GM03348 (cell line): ENCODE results near the gene CD2AP.
"Not testable (repeated sequence)": the region's sequence is repeated elsewhere in the genome, so short reads cannot be mapped to it uniquely, and the experiment has no call there.

ENCODE experiments used
- DNase-seq: peaks from one replicate; pipeline ENCODE4 v3.0.0; 2012; ENCODE audit warnings: low spot score

CD2AP gene

DNA sequence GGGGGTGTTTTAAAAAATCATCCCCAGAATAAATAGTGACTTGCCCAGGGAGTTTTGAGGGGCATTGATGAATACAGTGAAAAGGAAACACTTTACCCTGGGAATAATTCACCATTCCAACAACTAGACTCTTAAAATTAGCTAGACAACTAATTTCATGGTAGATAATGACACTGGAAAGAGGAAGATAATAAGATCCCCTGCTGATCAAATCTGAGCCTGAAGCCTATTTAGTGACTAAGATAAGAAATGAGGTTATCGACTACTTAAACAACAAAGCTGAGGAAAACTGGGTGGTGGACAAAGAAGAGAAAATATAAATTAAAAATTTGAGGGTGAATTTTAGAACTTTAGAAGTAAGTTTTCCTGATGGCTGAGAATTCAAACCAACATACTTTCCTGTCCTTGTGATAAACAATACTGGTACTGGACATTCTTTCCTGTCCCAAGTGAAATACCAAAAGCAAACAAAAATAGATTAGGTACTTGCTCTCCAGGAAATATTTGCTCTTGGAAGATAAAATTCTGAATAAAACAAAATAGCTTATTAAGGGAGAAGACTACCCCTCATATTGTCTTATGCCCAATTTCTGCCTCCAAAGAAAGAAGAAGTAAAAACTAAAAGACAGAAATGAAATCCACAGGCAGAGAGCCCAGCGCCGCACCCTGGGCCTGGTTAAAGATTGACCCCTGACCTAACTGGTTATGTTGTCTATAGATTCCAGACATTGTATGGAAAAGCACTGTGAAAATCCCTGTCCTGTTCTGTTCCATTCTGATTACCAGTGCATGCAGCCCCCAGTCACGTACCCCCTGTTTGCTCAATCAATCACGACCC, 156.8 kb downstream of the CD2AP start:
- no peak for DNase-seq

DNA sequence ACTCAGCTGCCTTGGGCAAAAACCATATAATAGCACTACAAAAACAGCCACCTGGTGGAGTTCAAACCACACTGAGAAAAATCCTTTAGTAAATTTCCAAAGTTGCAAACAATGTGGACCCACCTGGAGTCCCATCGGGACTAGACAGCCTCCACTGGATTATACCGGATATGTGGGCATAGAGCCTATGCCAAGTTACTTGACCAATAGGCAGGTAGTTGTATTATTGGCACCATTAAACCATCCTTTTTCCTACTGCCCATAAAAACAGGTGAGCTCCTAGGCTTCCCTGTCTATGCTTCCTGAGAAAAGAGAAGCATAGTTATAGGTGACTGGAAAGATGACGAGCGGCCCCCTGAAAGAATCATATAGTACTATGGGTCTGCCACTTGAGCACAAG, 169.1 kb downstream of the CD2AP start:
- no peak for DNase-seq

- no peak for DNase-seq
These were observed 169.6 kb downstream of the CD2AP start for GRCh38 chr6:47647188-47647587.

DNA sequence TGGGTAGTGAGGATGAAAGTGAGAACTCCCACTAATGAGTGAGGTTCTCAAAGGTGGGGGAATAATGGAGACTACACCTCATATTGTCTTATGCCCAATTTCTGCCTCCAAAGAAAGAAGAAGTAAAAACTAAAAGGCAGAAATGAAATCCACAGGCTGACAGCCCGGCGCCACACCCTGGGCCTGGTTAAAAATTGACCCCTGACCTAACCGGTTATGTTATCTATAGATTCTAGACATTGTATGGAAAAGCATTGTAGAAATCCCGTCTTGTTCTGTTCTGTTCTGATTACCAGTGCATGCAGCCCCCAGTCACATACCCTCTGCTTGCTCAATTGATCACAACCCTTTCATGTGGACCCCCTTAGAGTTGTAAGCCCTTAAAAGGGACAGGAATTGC, 170.0 kb downstream of the CD2AP start:
- DNase-seq: not testable (repeated sequence)

DNA sequence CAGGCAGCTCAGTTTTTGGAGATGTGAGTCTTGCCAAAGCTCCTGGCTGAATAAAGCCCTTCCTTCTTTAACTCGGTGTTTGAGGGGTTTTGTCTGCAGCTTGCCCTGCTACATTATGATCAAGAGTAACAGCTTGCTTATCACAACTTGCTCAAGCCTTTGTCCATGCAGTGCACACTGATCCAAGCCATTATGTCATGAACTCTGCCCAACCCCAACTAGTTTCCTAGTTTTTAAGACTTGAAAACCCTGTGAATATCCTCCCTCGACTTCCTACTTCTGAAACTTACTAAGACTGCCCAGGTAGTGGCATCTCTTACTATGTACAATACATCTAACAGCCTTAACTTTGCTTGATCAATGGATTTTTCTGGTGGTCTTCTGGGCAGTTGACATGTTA, 170.4 kb downstream of the CD2AP start:
- no peak for DNase-seq

DNA sequence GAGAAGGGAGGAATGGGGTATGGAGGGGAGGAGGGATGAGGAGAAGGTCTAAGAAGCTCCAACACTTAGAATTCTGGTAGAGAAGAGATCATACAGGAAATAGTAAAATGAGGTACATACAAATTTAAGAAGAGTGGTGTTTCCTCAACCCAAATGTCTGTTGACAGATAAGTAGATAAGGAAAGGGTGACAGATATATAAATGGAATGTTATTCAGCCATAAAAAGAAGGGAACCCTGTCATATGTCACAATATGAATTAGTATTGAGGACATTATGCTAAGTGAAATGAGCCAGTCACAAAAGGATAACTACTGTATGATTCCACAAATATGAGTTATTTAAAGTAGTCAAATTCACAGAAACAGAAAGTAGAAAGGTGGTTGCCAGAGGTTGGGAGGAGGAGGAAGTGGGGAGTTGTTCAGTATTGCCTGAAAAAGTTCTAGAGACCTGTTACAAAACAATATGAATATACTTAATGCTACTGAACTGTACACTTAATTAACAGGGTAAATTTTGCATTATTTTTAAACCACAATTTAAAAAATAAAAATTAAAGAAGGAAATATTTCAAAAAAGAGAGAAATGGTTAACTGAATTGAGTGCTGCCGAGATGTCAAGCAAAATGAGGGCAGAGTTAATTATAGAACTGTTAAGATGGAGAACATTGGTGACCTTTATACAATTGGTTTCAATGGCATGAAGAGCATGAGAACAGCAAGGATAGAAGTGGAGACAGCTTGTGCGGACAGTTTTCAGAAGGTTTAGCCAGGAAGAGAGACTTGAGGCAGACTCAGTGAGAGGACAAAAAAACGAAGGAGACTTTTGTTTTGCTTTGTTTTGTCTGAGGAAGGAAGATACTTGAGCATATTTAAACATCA, 173.2 kb downstream of the CD2AP start:
- no peak for DNase-seq

- DNase-seq: peak; percentile 66
These were observed 173.9 kb downstream of the CD2AP start for GRCh38 chr6:47651505-47651944.

GRCh38 chr6:47653706-47654105, 176.1 kb downstream of the CD2AP start:
- DNase-seq: no peak

GRCh38 chr6:47654255-47654654, 176.7 kb downstream of the CD2AP start:
- no peak for DNase-seq

DNA sequence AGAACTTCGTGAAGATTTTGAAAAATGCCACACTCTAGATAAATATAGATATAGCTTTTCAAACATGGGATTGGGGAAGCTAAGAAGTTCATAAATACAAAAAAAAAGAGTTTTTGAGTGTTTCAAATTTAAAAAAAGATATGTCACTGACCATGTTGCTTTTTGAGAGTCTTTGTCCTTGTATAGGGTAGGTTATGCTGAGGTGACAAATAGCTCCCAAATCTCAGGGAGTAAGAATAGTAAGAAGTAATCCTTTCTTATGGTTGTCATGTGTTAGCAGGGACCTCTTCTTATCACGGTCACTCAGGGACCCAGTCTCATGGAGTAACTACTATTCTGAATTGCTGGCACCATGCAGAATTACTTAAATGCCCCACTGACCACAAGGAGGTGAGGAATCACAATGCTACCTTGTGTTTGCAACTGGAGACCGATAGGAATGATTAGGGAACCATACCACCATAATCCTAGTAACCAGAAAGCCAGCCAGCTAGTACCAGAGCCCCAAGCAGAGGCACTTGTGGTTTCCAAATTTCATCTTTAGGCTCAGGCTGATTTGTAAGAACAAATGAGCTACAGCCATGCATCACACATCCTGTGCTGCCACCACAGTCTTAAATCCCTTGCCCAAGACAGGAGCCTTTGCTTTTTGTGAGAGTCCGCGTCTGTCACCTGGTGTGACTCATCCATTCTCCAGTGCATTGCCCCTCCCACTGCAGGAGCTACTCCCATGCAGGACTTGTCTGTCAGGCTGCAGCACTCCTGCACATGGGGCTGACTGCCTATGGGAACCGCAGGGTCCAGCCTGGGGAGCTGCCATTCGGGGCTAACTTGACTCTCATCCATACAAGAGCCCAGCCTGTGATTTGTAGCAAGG, 178.4 kb downstream of the CD2AP start:
- peak; percentile 43 for DNase-seq

- no peak for DNase-seq
These were observed 184.4 kb downstream of the CD2AP start for GRCh38 chr6:47661960-47662359.

DNA sequence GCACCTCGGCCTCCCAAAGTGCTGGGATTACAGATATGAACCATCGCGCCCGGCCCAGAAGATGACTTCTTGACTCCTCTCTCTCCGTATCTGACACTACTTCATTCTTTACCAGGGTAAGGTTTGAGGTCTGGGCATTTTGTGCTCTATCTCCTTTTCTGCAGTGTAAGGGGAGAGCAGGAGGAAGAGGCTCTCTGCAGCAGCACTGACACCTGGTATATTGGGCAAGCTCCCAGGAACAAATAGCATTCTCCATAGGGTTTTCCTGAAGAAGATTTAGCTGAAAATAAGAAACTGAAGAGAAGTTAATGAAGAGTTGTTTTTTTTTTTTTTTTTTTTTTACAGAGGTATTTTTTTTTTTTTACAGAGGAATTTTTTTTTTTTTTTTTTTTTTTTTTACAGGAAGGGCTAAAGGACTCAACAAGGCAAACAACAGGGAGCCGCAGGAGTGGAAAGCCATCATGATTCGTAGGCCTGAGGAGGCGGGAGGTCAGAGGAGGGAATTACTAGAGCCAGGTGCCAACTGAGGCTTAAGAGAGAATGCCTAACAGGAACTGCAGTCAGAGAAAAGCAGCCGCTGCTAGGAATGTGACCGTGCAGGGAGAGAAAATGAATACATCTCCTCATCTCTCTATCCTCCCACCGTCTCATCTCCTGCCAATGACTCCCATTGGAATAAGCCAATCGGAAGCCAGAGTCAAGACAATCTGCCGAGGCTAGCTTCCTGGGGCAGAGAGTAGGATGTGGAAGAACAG, 186.1 kb downstream of the CD2AP start:
- DNase-seq: no peak

DNA sequence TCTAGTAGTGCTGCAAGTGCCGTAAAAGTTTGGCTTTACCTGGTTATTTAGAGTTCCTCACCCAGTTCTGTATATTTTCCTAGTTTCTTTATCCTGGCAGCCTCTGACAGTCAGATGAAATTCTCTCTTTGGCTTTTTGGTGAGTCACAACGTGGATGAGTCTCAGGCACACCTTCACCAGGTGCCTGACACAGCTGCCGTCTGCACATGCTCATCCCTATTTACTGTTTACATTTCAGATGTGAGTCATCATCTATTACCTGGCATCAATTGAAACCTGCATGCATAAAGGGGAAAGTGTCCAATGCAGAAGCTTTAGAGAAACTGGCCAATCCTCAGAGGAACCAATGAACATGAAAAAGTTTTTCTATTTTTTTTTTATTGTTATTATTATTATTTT, 187.5 kb downstream of the CD2AP start:
- DNase-seq: no peak

DNA sequence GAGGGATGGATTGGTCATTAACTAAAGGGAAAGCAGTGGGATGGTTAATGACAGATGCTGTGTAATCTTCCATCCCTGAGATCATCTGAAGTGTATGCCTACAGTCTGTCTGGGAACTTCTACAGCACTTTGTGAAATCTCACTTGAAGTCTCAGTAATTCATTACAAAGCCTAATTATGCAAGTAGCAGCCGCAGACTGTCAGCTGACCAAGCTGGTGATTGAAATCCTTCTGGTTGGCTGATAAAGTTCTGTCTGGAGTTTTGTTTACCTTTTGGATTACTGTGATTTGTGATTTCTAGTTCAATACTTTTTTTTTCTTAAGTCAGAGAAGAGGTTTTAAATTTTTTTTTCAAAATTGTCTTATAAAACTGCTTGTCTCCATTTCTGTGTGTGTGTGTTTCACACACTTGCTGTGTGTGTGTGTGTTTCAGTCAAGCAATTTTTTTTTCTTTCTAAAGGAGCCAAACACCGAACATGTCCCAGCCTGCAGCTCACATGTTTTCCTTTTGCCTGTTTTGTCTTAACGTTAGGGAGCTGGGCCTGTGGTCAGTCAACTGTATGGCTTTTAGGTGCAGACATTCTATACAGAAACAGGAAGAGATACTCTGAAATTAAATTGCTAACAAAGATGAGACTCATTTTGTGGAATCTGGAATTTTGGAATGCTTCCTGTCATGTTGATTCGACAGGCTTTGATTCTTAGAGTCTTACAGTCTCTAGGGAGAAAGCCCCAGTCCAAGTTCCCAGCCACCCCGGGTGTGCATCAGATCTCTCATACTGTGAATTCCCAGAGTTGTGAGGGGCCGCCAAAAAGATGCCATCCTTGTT, 192.3 kb downstream of the CD2AP start:
- DNase-seq: peak; percentile 35

- no peak for DNase-seq
These were observed 193.3 kb downstream of the CD2AP start for GRCh38 chr6:47670851-47671250.

- no peak for DNase-seq
These were observed 194.2 kb downstream of the CD2AP start for GRCh38 chr6:47671777-47672176.

- DNase-seq: no peak
These were observed 195.2 kb downstream of the CD2AP start for GRCh38 chr6:47672816-47673215.

DNA sequence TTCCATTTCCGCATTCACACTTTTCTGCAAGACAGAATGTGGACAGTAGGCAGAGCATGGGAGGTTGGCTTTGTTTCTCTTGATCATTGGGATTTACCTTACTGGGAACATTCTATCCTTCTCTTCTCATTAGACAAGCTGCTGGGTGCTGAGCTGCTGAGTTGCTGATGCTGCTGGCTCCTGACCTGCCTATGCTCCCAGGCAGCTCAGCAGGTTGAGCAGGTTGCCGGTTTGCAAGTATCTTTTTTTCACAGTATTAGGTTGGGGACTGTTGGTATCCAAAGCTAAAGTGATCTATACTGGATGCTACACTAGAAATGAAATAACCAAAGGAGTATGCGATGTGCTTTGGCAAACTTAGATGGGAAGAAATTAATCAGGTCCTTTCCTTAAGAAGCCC, 197.1 kb downstream of the CD2AP start:
- DNase-seq: no peak
